Amniotic epithelial cell (primary cell): ENCODE data around the gene ADGRV1.
"Not testable (repeated sequence)": the region's sequence is repeated elsewhere in the genome, so short reads cannot be mapped to it uniquely, and the experiment has no call there.

Experiments
- DNase-seq: peaks from one replicate; pipeline ENCODE4 v3.0.0-alpha.2; 2010; ENCODE audit warnings: low read depth

ADGRV1 gene

GRCh38 chr5:90997082-90997481 lies 438.5 kb downstream of the ADGRV1 start:
- no peak for DNase-seq

GRCh38 chr5:91000743-91001142 lies 442.1 kb downstream of the ADGRV1 start:
- DNase-seq = no peak

DNA sequence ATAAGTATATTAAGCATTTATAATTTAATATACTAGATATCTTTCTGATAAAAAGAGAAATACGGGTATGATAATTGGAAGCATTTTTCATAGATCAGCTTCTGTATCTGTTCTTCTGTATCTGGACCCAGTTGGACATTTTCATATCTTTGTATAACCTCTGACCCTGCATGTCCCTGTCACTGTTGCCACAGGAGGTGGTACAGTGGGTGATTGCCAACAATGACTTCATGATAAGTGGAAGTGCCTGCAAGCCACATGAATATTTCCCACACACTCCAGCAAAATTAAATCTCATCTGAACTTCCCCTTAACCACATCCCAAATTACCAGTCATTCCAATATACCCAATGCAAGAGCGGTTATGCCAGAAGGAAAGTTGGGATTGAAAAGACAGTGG lies 448.1 kb downstream of the ADGRV1 start:
- no peak for DNase-seq

- DNase-seq = no peak
Measured at GRCh38 chr5:91007251-91007650, 448.7 kb downstream of the ADGRV1 start.

DNA sequence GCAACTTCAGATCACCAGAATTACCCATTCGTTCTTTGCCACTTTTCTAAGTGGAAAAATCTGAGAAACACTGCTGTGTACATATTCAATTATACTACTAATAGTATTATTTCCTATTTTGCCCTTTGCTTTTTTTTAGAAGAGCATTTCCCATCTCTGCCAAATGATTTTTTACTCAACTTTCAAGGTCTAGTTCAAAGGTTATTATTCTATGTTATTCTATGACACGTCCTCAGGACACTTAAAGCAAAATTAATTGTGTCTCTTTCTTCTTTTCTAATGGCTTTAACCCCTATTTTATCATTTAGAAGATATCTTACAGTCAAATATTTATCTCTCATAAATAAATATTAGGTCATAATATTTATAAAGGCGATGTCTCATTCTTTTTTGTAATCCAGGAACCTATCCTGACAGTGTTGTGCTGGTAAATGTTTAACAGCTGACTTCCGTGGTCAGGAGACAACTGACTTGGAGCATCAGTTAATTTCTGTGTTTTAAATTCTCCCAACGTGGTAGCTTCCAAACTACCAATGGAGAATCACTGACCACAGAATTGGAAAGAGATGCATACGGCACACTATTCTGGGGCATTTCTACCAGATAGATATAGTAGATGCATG lies 449.3 kb downstream of the ADGRV1 start:
- DNase-seq = no peak

- no peak for DNase-seq
Measured at GRCh38 chr5:91010090-91010489, 451.5 kb downstream of the ADGRV1 start.

DNA sequence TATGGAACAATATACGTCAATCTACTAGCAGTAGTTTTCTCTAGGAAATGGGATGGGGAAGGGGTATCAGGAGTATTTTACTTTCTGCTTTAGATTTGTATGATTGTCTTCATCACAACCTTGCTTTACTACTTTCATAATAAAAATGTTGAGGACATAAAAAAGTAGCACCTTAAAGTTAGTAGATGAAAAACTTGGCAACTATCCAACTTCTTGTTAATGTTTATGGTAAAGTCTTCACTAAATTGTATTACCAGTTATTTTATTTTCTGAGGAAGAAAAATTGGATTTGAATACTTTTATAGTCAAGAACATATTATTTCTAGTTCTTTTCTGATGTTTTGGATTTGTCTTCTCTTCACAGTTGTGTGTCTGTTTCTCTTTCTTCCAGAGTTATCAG lies 452.4 kb downstream of the ADGRV1 start:
- DNase-seq = no peak

DNA sequence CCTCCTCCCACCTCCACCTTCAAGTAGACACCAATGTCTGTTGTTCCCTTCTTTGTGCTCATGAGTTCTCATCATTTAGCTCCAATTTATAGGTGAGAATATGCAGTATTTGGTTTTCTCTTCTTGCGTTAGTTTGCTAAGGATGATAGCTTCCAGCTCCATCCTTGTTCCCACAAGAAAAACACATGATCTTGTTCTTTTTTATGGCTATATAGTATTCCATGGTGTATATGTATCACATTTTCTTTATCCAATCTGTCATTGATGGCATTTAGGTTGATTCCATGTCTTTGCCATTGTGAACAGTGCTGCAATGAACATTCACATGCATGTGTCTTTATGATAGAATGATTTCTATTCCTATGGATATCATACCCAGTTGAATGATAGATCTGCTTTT lies 454.3 kb downstream of the ADGRV1 start:
- DNase-seq = not testable (repeated sequence)

- no peak for DNase-seq
Measured at GRCh38 chr5:91016322-91016721, 457.7 kb downstream of the ADGRV1 start.

GRCh38 chr5:91016954-91017700 lies 458.5 kb downstream of the ADGRV1 start:
- DNase-seq = peak; percentile 95

- peak; percentile 85 for DNase-seq
Measured at GRCh38 chr5:91018200-91018599, 459.6 kb downstream of the ADGRV1 start.

- peak; percentile 62 for DNase-seq
Measured at GRCh38 chr5:91018712-91019371, 460.2 kb downstream of the ADGRV1 start.

DNA sequence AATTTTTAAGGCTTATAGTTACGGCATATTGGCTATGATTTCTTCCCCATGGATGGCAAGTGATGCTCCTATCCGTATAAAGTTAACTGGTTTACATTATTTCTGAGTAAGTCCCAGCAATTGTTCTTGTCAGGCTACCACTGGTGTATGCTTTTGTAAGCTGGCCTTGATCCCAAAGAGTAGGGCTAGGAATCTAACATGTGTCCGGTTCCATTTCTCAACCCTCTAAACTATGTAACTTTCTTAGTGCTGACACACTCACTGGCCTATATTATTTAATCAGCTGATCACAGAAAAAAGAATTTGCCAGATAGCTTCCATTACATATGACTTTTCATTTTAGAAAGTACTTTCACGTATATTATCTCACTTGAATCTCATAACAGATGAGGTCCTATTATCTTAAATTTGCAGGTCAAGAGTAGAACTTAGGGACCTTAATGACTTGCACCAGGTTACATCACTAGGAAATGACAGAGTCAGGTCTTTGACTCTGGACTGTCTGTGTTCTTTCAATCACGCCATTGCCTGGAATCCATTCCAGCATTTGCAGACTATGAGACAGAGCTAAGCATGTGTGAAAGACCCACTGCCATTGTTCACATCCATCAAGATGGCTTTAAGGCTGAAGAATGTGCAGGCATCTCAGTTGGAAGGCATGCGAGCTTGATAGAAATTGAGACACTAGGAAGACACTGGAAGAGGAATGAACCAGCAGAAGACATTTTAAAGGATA lies 461.6 kb downstream of the ADGRV1 start:
- DNase-seq = peak; percentile 75

DNA sequence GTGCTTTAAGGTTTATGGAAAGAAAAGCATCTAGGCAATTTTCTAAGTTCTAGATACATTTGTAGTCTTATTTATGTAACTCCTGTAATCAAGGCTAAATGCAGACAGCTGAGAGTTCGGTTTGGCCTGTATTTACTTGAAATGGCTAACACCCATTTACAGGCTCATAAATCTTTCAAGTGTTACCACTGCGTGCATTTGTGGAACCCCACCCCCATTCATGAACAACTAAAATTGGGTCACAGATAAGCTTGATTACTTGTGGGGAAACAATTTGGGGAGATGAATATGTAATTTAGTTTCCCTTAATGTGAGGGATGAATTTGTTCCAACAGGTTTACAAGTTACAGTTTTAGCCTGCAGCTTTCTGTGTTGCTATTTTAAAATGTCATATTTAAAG lies 463.9 kb downstream of the ADGRV1 start:
- no peak for DNase-seq

- DNase-seq = no peak
Measured at GRCh38 chr5:91024206-91024605, 465.6 kb downstream of the ADGRV1 start.

GRCh38 chr5:91024727-91025126 lies 466.1 kb downstream of the ADGRV1 start:
- DNase-seq = no peak

- DNase-seq = no peak
Measured at GRCh38 chr5:91025449-91025848, 466.9 kb downstream of the ADGRV1 start.

DNA sequence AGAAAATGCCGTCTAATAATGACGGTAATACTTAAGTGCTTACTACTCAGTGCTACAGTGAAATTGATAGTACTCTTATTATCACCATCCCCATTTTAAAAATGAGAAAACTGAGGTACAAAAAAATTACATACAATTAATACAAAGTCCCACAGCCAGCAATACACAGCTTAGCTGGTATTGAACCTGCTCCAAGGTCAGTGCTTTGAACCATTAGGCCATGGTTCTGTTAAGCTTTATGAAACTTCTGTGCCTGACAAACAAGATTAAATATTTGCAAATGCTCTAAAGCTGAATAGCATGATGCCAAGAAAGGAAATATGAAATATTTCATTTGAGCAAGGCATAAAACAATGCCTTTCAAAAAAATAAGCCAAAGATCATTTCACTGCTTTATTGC lies 467.4 kb downstream of the ADGRV1 start:
- no peak for DNase-seq

DNA sequence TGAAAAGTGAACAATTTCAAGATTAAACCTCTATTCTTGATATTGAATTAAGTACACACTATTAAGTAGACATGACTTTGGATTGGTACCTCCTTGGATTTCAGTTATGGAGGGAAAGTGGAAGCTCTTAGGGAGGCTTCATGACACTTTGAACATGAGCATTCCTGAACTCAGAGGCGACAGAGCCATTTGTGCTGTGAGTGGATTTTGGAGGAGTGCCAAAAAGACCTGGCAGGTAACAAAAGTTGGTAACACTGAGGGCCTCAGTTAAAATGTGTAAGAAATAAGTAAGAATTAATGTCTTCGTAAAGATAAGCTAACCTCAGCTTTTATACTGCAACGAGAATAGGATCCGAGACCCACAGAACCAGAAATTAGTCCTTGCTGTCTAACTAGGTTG lies 467.9 kb downstream of the ADGRV1 start:
- no peak for DNase-seq

DNA sequence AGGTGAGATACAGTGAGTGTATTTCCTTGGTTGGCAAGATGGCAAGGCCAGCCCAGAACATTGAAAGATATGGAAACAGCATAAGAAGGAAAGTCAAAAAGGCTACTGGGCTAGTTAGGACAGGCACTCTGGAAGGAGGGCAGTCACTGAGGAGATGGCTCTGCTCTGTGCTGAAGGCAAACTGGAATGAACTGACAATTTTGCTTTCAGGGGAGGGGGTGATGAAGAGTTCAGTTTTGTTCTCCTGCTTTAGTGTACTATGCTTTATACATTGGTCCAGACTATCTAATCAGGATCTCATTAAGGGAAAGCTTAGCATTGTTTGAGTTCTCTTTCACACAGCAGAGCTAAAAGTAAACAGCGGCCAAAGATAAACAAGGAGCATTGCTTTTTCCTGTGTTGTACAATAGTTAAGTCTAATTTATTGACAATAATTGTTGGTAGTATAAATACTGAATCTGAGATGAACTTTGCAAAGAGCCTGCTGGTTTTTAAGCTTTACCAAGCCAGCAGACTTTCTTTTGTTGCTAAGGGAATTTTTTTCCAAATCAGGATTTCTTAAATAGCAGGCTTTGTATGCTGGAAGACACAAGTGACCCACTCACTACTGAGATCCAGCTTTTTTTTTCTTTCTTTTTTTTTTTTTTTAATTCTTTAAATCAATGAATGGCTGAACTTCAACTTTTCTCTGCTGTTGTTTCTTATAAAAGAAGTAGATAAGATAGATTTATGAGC lies 469.0 kb downstream of the ADGRV1 start:
- DNase-seq = no peak

- DNase-seq = no peak
Measured at GRCh38 chr5:91028499-91028956, 469.9 kb downstream of the ADGRV1 start.
